Natural killer cell (primary cell): ENCODE results near the gene SBSN. TPM values are rescaled to one million over a fixed set of nuclear protein-coding genes. Genes with fewer than 3 reads are reported as not detected.

Experiments used
- ATAC-seq, 3 donors: fragments of 150-1000 bp in 2 of 3; fragments of 200-7000 bp in 1 of 3; cut with Tn5 transposase; 1 replicate in 1 of 3; 2 replicates in 2 of 3; pipeline ENCODE4 v1.10.0; 2021; ENCODE audit warnings: mild to moderate bottlenecking in 2 of 3, moderate library complexity in 2 of 3
- DNase-seq, 2 donors: peaks; one replicate each; pipeline versions ENCODE4 v3.0.0 to v3.0.0-alpha.2; 2013 to 2021; ENCODE audit warnings: mixed read lengths in 1 of 2
- H3K27ac ChIP-seq: one replicate; pipeline ENCODE4 v1.5.1; 2013; ENCODE audit warnings: mild to moderate bottlenecking, low read length
- H3K27me3 ChIP-seq: one replicate; pipeline ENCODE4 v1.6.1; 2013; ENCODE audit warnings: low read length; ENCODE audit not compliant: control insufficient read depth, insufficient read depth
- H3K36me3 ChIP-seq: one replicate; pipeline ENCODE4 v1.6.1; 2013; ENCODE audit warnings: low read length; ENCODE audit not compliant: control insufficient read depth, insufficient read depth
- H3K4me1 ChIP-seq: one replicate; pipeline ENCODE4 v1.6.1; 2013; ENCODE audit warnings: low read length; ENCODE audit not compliant: control insufficient read depth, insufficient read depth
- H3K4me3 ChIP-seq: one replicate; pipeline ENCODE4 v1.5.1; 2013; ENCODE audit warnings: low read length
- H3K9me3 ChIP-seq: one replicate; pipeline ENCODE4 v1.6.1; 2013; ENCODE audit warnings: low read length; ENCODE audit not compliant: control insufficient read depth, insufficient read depth
- H3K27ac Mint-ChIP-seq, 2 donors: one replicate each; pipeline ENCODE4 v1.8.0; 2022; ENCODE audit warnings: mild to moderate bottlenecking in 2 of 2, mixed read lengths in 2 of 2, moderate library complexity in 1 of 2
- H3K27me3 Mint-ChIP-seq, 2 donors: one replicate each; pipeline ENCODE4 v1.8.0; 2022; ENCODE audit warnings: low read depth in 2 of 2, mixed read lengths in 2 of 2
- H3K36me3 Mint-ChIP-seq: one replicate; pipeline ENCODE4 v1.8.0; 2022; ENCODE audit warnings: mixed read lengths
- H3K4me1 Mint-ChIP-seq, 2 donors: one replicate each; pipeline ENCODE4 v1.8.0; 2022; ENCODE audit warnings: mixed read lengths in 2 of 2
- H3K4me3 Mint-ChIP-seq: one replicate; pipeline ENCODE4 v1.8.0; 2022; ENCODE audit warnings: mild to moderate bottlenecking, moderate library complexity, mixed read lengths
- H3K9me3 Mint-ChIP-seq, 2 donors: one replicate each; pipeline ENCODE4 v1.8.0; 2022; ENCODE audit warnings: mixed read lengths in 2 of 2
- CTCF ChIP-seq: fragments of 200-600 bp; IDR thresholded peaks from one replicate; pipeline ENCODE4 v1.8.0; 2022; ENCODE audit warnings: antibody characterized with exemption
- WGBS: methylation state at CpG from one replicate; pipeline ENCODE4 v1.1.7; 2013; ENCODE audit warnings: missing lambda C conversion rate; ENCODE audit not compliant: insufficient coverage; 5-methylcytosine and 5-hydroxymethylcytosine counted together
- intact Hi-C: fragments of 100-400 bp; cut with micrococcal nuclease; formaldehyde crosslinking; loops from one replicate; pipeline ENCODE4 v1.14.2; 2022
- total RNA-seq, 4 donors: library from RNA; stranded (reverse); fragments of 120-200 nt in 1 of 4; gene quantifications; one replicate each; pipeline versions ENCODE4 v1.2.3 to v1.2.4, GENCODE V29; 2013 to 2022

SBSN gene
- total RNA-seq, 3 donors from 2014 or later (not counting 1 experiment from before 2014, with no cell fraction given), result not detected

DNA sequence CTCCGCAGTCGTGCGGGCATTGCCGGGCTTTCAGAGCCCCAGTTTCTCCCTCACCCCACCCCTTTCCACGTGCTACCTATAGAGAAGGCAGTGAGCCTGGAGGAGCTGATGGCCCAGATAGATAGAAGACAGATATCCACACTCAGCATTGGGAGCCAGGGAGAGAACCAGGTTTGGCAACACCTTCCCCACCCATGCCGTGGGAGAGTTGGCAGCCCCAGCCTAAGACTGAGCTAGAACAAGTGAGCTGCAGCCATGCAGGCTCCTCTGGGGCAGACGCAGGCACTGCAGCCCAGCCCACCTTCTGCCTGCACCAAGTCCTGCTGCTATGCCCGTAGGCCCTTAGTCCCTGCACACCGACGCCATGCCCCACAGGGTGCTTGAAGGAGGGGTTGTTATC is 27.5 kb downstream of the SBSN start:
- H3K4me3 Mint-ChIP-seq, result no peak overlapping the region
- intact Hi-C loops, result no loop called here
- peaks cover 0 to 2% of the 10 kb centered on the region in 2 donors for H3K27me3 Mint-ChIP-seq

DNA sequence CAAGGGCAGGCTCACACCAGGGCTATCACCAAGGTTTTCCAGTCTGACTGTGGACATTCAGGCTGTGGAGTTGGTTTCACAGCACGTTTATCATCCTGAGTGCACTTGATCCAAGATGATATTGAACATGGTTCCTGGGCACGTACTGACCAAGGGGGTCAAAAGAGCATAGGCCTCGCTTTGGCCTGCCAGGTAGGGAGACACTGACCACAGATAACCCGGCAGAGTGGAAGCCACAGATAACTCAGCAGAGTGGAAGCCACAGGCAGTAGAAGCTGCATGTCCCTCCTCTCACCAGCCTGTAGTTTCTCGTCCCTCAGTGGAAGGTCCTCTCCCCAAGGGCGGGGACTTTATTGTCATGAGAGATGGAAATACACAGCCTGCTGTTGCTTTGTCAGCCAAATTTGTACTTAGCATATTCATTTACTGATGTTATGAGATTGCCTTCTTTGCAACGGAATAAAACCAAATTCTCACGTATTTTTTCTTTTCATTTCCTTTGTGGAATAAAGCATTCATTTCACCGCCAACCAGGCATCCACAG is 29.1 kb downstream of the SBSN start:
- Mint-ChIP-seq H3K4me1 (peaks cover 0 to 10% of the 10 kb centered on the region in 2 donors), H3K4me3 (no peak overlapping the region), H3K27me3 (peaks cover 0 to 5% of the 10 kb centered on the region in 2 donors), H3K36me3 (no peaks in the 10 kb centered on the region), H3K9me3 (no peaks in the 10 kb centered on the region), H3K27ac (no peak overlapping the region)
- no peak overlapping the region for H3K4me3 ChIP-seq
- no peaks in the 10 kb centered on the region for H3K9me3 ChIP-seq
- H3K27ac ChIP-seq, result no peak overlapping the region
- H3K27me3 ChIP-seq, result no peaks in the 10 kb centered on the region
- intact Hi-C loops, result no loop called here
- H3K4me1 ChIP-seq, result peaks cover 8% of the 10 kb centered on the region
- H3K36me3 ChIP-seq, result no peaks in the 10 kb centered on the region
- TF ChIP-seq CTCF, result no peak
- ATAC-seq, result no peak
- WGBS, result 80% methylated on average over 9 of the region's 9 CpGs
- DNase-seq, result no peak

More for the DNA sequence above, 27.5 kb downstream of the SBSN start:
- Histone ChIP-seq H3K27me3 (no peaks in the 10 kb centered on the region), H3K36me3 (no peaks in the 10 kb centered on the region), H3K27ac (no peak overlapping the region), H3K4me3 (no peak overlapping the region), H3K4me1 (no peaks in the 10 kb centered on the region), H3K9me3 (no peaks in the 10 kb centered on the region)
- Mint-ChIP-seq H3K36me3 (no peaks in the 10 kb centered on the region), H3K9me3 (no peaks in the 10 kb centered on the region), H3K27ac (no peak overlapping the region), H3K4me1 (peaks cover 0 to under 1% of the 10 kb centered on the region in 2 donors)
- ATAC-seq (no peak), DNase-seq (no peak)
- 88% methylated on average over 7 of the region's 10 CpGs for WGBS
- no peak for TF ChIP-seq CTCF

GRCh38 chr19:35498220-35498619 is 29.9 kb downstream of the SBSN start:
- H3K27me3 Mint-ChIP-seq, result peaks cover 0 to 5% of the 10 kb centered on the region in 2 donors
- H3K9me3 ChIP-seq, result no peaks in the 10 kb centered on the region
- no peak overlapping the region for H3K27ac ChIP-seq
- WGBS, result 90% methylated on average over 2 of the region's 3 CpGs
- H3K36me3 ChIP-seq, result no peaks in the 10 kb centered on the region
- ATAC-seq, result no peak
- no peak overlapping the region for H3K4me3 ChIP-seq
- H3K27ac Mint-ChIP-seq, result no peak overlapping the region
- DNase-seq, result no peak
- no peaks in the 10 kb centered on the region for H3K36me3 Mint-ChIP-seq
- H3K9me3 Mint-ChIP-seq, result no peaks in the 10 kb centered on the region
- no peak for TF ChIP-seq CTCF
- peaks cover 8% of the 10 kb centered on the region for H3K4me1 ChIP-seq
- no peaks in the 10 kb centered on the region for H3K27me3 ChIP-seq
- intact Hi-C loops, result no loop called here
- no peak overlapping the region for H3K4me3 Mint-ChIP-seq
- H3K4me1 Mint-ChIP-seq, result peaks cover 0 to 10% of the 10 kb centered on the region in 2 donors

GRCh38 chr19:35497406-35497805 is 30.7 kb downstream of the SBSN start:
- H3K4me3 ChIP-seq, result no peak overlapping the region
- no peaks in the 10 kb centered on the region for H3K9me3 ChIP-seq
- ATAC-seq (no peak), DNase-seq (no peak)
- intact Hi-C loops, result no loop called here
- Mint-ChIP-seq H3K4me3 (no peak overlapping the region), H3K36me3 (no peaks in the 10 kb centered on the region), H3K27me3 (peaks cover 0 to 7% of the 10 kb centered on the region in 2 donors), H3K9me3 (no peaks in the 10 kb centered on the region), H3K27ac (no peak overlapping the region), H3K4me1 (peaks cover 0 to 10% of the 10 kb centered on the region in 2 donors)
- H3K4me1 ChIP-seq, result peaks cover 8% of the 10 kb centered on the region
- H3K27me3 ChIP-seq, result no peaks in the 10 kb centered on the region
- 88% methylated on average over 14 of the region's 14 CpGs for WGBS
- no peak for TF ChIP-seq CTCF
- H3K27ac ChIP-seq, result no peak overlapping the region
- no peaks in the 10 kb centered on the region for H3K36me3 ChIP-seq
